Measurements from ENCODE around the gene ATP2B1.

GRCh38 chr12:89632778-89633177, 75.9 kb downstream of the ATP2B1 start:
- TF ChIP-seq CTCF (IDR thresholded peaks at IDR 0.05; ENCODE audit: insufficient read depth, low read depth, low read length), result no peak
- TF ChIP-seq EZH2 (IDR thresholded peaks at IDR 0.05; ENCODE audit: insufficient read depth, low read length), result no peak
